MM.1S (cell line): ENCODE results near the gene RAPGEF6.

Experiments used
- EZH2 ChIP-seq: fragments of 300-600 bp; sonication (generic); optimal IDR thresholded peaks from 2 replicates; pipeline ENCODE3; 2017; ENCODE audit warnings: low read depth, mild to moderate bottlenecking, antibody characterized with exemption, low read length, mixed read lengths
- TF ChIP-seq, protein P1 (sequence below): fragments of 300-600 bp; sonication (generic); IDR thresholded peaks from 2 replicates; pipeline ENCODE4 v1.5.1; 2016; ENCODE audit warnings: antibody characterized with exemption, low read length, mixed read lengths

DNA sequence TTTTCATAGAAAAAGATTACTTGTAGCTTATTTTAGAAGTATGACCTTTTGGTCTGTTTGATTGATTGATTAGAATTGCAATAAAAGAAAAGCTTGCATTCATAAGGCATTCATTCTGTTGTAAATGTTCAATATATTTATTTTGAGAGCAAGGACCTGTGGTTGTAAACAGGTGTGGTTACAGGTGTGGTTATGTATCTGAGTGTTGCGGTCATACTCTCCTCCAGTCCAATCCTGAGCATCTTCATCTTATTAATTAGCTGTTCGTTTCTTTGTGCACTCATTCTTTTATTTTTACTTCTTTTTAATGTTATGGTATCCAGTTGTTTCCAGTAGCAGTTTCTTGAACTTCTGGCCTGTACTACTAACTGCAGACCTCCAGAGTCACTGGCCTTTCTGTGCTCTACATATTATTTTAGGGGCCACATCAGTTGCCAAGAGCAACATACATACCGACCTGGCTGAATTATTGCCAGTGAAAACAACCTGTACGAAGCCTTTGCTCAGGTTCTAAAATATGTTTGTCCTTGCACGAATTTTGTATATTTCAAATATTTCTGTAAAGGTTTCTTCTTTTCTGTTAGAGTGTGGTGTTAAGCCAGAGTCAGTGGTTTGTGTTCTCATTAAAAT lies 242.4 kb downstream of the RAPGEF6 start:
- TF ChIP-seq, protein P1, sequence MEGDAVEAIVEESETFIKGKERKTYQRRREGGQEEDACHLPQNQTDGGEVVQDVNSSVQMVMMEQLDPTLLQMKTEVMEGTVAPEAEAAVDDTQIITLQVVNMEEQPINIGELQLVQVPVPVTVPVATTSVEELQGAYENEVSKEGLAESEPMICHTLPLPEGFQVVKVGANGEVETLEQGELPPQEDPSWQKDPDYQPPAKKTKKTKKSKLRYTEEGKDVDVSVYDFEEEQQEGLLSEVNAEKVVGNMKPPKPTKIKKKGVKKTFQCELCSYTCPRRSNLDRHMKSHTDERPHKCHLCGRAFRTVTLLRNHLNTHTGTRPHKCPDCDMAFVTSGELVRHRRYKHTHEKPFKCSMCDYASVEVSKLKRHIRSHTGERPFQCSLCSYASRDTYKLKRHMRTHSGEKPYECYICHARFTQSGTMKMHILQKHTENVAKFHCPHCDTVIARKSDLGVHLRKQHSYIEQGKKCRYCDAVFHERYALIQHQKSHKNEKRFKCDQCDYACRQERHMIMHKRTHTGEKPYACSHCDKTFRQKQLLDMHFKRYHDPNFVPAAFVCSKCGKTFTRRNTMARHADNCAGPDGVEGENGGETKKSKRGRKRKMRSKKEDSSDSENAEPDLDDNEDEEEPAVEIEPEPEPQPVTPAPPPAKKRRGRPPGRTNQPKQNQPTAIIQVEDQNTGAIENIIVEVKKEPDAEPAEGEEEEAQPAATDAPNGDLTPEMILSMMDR: no peak
- TF ChIP-seq EZH2: no peak
